HG03558 (cell line): ENCODE results near the gene RARA.

ENCODE experiments used
- ATAC-seq: cut with Tn5 transposase; IDR thresholded peaks from one replicate; pipeline ENCODE4 v1.9.1; 2021; ENCODE audit warnings: moderate number of reproducible peaks; ENCODE audit not compliant: unreplicated experiment; ENCODE audit errors: extremely low read depth

RARA gene

GRCh38 chr17:40341808-40342503 lies 33.0 kb downstream of the RARA start:
- no peak for ATAC-seq

- no peak for ATAC-seq
Observed at GRCh38 chr17:40342504-40343218, 33.7 kb downstream of the RARA start.

GRCh38 chr17:40343219-40344119 lies 34.5 kb downstream of the RARA start:
- ATAC-seq, result no peak

- ATAC-seq, result no peak
Observed at GRCh38 chr17:40344421-40345160, 35.6 kb downstream of the RARA start.

- no peak for ATAC-seq
Observed at GRCh38 chr17:40345161-40345993, 36.4 kb downstream of the RARA start.

- no peak for ATAC-seq
Observed at GRCh38 chr17:40345994-40346764, 37.2 kb downstream of the RARA start.

- no peak for ATAC-seq
Observed at GRCh38 chr17:40346765-40347158, 37.8 kb downstream of the RARA start.

GRCh38 chr17:40347319-40348135 lies 38.5 kb downstream of the RARA start:
- ATAC-seq, result no peak

GRCh38 chr17:40348136-40348504 lies 39.1 kb downstream of the RARA start:
- ATAC-seq, result no peak

- no peak for ATAC-seq
Observed at GRCh38 chr17:40348562-40349476, 39.8 kb downstream of the RARA start.

- ATAC-seq, result no peak
Observed at GRCh38 chr17:40349477-40349894, 40.5 kb downstream of the RARA start.

- ATAC-seq, result no peak
Observed at GRCh38 chr17:40349895-40350688, 41.1 kb downstream of the RARA start.

GRCh38 chr17:40350689-40351358 lies 41.8 kb downstream of the RARA start:
- ATAC-seq, result no peak

- no peak for ATAC-seq
Observed at GRCh38 chr17:40351359-40352236, 42.6 kb downstream of the RARA start.
